ENCODE measurements around the gene KCNQ2.

Gene KCNQ2

DNA sequence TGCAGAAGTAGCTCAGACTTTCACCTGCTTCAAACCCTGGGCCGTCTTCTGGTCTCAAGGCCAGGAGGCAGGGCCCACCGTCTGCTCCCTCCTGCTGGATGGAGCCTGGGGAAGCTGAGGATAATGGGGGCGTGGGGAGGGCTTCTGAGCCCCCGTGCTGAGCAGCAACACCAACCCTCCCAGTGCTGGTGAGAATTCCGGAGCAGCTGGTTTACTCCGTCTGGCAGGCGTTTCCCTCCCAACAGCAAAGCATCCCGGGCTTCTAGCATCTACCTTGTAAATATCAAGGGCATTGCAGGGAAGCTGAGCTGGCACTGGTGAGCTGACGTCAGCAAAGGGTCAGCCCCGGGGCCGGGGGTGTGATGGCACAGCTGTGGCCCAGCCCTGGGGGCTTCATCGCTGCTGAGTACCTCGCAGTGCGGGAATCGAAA is 94.5 kb downstream of the KCNQ2 start:
- no peak overlapping the region for H3K4me3 ChIP-seq (ENCODE audit: low read depth, low read length)
- in situ Hi-C loops (cut with HindIII; ENCODE audit: low sequenced_read_pairs) = no loop called here
- TF ChIP-seq, protein P1, sequence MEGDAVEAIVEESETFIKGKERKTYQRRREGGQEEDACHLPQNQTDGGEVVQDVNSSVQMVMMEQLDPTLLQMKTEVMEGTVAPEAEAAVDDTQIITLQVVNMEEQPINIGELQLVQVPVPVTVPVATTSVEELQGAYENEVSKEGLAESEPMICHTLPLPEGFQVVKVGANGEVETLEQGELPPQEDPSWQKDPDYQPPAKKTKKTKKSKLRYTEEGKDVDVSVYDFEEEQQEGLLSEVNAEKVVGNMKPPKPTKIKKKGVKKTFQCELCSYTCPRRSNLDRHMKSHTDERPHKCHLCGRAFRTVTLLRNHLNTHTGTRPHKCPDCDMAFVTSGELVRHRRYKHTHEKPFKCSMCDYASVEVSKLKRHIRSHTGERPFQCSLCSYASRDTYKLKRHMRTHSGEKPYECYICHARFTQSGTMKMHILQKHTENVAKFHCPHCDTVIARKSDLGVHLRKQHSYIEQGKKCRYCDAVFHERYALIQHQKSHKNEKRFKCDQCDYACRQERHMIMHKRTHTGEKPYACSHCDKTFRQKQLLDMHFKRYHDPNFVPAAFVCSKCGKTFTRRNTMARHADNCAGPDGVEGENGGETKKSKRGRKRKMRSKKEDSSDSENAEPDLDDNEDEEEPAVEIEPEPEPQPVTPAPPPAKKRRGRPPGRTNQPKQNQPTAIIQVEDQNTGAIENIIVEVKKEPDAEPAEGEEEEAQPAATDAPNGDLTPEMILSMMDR (IDR thresholded peaks at IDR 0.05; ENCODE audit: low read depth, low read length) = no peak
- no peak for DNase-seq (ENCODE audit: low read depth, low spot score)

DNA sequence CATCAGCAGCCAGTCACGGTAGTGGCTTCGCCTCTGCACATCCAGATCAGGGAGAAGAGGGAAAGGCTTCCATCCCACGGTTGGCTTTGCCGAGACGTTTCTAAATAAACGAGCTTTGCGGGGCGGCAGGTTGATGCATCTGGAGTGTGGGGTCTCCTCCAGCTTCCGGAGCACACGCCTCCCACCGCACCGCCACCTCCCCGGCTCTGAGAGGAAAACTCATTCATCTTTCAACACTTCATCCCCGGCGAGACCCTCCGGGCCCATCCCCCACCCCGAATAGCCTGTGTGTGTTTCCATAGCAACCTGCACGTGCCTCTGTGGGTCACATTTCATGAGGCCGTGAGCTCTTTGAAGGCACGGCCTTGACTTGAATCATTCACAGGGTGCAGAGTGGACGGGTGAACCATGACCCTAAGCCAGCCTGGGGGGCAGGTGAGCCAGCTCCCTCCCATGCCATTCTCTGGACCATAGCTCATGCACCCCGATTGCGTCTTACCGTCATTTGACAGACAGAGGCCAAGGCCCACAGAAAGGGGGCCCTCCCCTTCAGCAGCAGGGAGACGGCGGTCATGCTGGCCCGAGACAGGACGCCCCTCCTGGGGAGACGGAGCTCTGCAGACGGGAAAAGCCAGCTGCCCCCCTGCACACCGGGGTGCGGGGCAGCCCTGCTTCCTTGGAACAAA is 95.1 kb downstream of the KCNQ2 start:
- no peak for DNase-seq (ENCODE audit: low read depth, low spot score)
- H3K4me3 ChIP-seq (ENCODE audit: low read depth, low read length) = no peak overlapping the region
- in situ Hi-C loops (cut with HindIII; ENCODE audit: low sequenced_read_pairs) = no loop called here
- TF ChIP-seq, protein P1 (IDR thresholded peaks at IDR 0.05; ENCODE audit: low read depth, low read length) = no peak

DNA sequence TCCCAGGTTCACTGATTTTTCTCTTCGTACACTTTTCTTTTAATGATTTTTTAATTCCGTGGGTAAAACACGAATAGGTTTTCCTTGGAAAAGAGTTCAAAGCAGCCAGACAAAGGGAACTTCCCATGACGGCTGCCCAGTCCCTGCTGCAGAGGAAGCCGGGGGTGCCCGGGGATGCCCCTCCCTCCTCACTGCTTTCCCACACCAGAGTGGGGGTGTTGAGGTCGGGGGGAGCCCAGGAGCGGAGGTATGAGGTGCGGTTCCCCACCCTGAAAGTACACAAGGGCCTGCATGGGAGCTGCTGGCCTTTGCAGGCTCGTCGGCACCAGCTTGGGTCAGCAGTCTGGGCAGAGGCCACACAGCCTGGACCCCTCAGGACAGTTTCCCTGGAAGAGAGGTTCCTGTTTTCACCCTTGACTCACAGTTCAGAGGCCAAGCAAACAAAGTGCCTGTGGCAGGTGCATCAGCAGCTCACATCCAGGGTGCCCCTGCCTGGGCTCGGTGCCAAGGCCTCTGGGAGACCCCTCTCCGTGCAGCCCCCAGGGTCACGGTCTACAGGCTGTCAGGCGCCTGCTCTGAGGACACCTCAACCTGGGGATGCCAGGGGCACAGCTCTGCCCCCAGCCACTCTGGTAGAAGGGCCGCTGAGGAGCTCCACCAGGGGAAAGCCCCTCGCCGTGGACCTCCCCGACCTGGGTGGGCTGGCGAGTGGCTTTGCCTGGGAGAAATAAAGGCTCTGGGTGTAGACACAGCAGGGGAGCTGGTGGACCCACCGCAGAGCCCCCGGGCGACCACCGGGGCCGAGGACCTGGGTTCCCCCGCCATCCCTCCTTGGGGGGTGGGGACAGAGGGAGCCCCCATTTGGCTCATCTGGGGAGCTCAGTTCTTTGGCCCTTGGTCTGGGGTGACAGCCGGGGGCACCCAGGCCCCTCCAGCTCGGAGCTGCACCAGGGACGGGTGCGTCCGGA is 95.9 kb downstream of the KCNQ2 start:
- TF ChIP-seq, protein P1 (IDR thresholded peaks at IDR 0.05; ENCODE audit: low read depth, low read length) = no peak
- H3K4me3 ChIP-seq (ENCODE audit: low read depth, low read length) = no peak overlapping the region
- in situ Hi-C loops (cut with HindIII; ENCODE audit: low sequenced_read_pairs) = no loop called here
- DNase-seq (ENCODE audit: low read depth, low spot score) = no peak

DNA sequence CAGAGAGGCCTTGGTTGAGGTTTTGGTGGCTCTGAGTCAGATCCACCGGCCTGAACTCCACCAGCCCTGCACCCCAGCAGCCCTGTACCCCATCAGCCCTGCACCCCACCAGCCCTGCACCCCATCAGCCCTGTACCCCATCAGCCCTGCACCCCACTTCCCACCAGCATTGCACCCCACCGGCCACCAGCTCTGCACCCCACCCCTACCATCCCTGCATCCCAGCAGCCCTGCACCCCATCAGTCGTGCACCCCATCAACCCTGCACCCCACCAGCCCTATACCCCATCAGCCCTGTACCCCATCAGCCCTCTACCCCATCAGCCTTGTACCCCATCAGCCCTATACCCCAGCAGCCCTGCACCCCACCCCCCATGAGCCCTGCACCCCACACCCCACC is 97.0 kb downstream of the KCNQ2 start:
- TF ChIP-seq, protein P1 (IDR thresholded peaks at IDR 0.05; ENCODE audit: low read depth, low read length) = no peak
- in situ Hi-C loops (cut with HindIII; ENCODE audit: low sequenced_read_pairs) = no loop called here
- no peak overlapping the region for H3K4me3 ChIP-seq (ENCODE audit: low read depth, low read length)
- no peak for DNase-seq (ENCODE audit: low read depth, low spot score)

DNA sequence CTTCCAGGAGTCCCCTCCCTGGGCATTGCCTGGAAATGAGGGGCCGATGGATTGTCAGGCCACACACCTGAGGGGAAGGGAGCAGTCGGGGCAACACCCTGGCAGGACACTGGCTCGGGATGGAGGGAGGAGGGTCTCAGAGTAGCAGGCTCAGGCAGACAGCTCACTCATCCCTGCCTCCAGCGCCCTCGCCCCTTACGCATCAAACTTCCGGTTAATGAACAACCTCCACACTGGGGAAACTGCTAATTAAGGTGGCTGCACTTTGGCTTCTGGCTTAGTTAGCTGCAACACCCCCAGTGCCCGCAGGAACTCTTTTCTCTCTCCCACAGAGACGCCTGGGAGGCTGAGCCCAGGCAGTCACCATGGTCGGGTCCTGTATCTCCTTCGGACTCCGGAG is 98.0 kb downstream of the KCNQ2 start:
- DNase-seq (ENCODE audit: low read depth, low spot score) = no peak
- in situ Hi-C loops (cut with HindIII; ENCODE audit: low sequenced_read_pairs) = no loop called here
- TF ChIP-seq, protein P1 (IDR thresholded peaks at IDR 0.05; ENCODE audit: low read depth, low read length) = no peak
- H3K4me3 ChIP-seq (ENCODE audit: low read depth, low read length) = no peak overlapping the region

DNA sequence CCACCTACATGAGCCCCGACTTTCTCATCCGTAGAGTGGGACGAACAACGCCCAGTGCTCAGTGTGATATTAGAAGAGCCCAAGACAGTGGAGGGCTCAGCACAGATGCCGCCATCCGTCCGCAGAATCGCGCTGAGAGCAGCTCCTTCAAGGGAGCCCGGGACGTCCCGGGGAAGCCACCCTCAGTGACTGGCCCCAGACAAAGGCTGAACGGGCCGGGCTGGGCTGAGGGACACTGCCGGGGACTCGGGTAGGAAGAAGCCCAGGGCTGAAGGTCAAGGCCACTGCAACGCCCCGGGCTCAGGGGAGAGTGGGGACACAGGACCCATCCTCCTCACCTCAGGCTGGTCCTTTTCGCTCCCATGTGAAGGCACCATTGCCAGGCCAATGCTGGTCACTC is 98.5 kb downstream of the KCNQ2 start:
- in situ Hi-C loops (cut with HindIII; ENCODE audit: low sequenced_read_pairs) = no loop called here
- H3K4me3 ChIP-seq (ENCODE audit: low read depth, low read length) = no peak overlapping the region
- TF ChIP-seq, protein P1 (IDR thresholded peaks at IDR 0.05; ENCODE audit: low read depth, low read length) = no peak
- DNase-seq (ENCODE audit: low read depth, low spot score) = no peak
